ENCODE measurements around the gene DNASE1L2.
"Not testable (repeated sequence)": the region's sequence is repeated elsewhere in the genome, so short reads cannot be mapped to it uniquely, and the experiment has no call there.

Gene DNASE1L2

DNA sequence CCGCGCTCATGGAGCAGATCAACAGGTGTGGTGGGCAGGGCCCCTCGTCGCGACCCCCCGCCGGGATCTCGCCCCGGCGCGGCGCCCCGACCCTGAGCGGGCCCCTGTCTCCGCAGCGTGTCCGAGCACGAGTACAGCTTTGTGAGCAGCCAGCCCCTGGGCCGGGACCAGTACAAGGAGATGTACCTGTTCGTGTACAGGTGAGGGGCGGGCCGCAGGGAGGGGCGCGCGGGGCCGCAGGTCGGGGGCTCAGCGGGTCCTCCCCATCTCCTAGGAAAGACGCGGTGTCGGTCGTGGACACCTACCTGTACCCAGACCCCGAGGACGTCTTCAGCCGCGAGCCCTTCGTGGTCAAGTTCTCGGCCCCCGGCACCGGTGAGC lies 848 bp downstream of the DNASE1L2 start:
- H3K36me3 ChIP-seq: peaks cover 66% of the 10 kb centered on the region
- H3K9me3 ChIP-seq: no peaks in the 10 kb centered on the region
- H3K27me3 ChIP-seq: peaks cover 45% of the 10 kb centered on the region
- no peak overlapping the region for H3K4me3 ChIP-seq (ENCODE audit: low read depth in 1 of 2, low read length in 1 of 2)
- no peak overlapping the region for H3K27ac ChIP-seq
- TF ChIP-seq, protein P1, sequence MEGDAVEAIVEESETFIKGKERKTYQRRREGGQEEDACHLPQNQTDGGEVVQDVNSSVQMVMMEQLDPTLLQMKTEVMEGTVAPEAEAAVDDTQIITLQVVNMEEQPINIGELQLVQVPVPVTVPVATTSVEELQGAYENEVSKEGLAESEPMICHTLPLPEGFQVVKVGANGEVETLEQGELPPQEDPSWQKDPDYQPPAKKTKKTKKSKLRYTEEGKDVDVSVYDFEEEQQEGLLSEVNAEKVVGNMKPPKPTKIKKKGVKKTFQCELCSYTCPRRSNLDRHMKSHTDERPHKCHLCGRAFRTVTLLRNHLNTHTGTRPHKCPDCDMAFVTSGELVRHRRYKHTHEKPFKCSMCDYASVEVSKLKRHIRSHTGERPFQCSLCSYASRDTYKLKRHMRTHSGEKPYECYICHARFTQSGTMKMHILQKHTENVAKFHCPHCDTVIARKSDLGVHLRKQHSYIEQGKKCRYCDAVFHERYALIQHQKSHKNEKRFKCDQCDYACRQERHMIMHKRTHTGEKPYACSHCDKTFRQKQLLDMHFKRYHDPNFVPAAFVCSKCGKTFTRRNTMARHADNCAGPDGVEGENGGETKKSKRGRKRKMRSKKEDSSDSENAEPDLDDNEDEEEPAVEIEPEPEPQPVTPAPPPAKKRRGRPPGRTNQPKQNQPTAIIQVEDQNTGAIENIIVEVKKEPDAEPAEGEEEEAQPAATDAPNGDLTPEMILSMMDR (IDR thresholded peaks at IDR 0.05): no peak
- no peaks in the 10 kb centered on the region for H3K4me1 ChIP-seq (ENCODE audit: control insufficient read depth in 1 of 2, insufficient read depth in 1 of 2, low read depth in 1 of 2, low read length in 1 of 2)

DNA sequence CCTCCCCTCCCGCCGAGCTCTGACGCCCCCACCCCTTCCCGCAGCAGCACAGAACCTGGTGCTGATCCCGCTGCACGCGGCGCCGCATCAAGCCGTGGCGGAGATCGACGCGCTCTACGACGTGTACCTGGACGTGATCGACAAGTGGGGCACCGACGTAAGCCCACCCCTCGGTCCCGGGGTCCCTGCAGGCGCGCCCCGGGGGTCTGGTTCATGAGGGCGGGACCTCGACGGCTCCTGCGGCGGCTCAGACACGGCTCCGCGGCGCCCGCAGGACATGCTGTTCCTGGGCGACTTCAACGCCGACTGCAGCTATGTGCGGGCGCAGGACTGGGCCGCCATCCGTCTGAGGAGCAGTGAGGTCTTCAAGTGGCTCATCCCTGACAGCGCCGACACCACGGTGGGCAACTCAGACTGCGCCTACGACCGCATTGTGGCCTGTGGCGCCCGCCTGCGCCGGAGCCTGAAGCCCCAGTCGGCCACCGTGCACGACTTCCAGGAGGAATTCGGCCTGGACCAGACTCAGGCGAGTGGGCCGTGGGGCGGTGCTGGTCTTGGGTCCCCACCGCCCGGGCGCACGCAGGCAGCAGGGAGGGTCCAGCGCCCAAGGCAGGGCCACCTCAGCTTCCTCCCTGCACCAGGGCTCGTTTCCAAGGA lies 1.4 kb downstream of the DNASE1L2 start:
- peaks cover 45% of the 10 kb centered on the region for H3K27me3 ChIP-seq
- H3K9me3 ChIP-seq: no peaks in the 10 kb centered on the region
- peaks cover 66% of the 10 kb centered on the region for H3K36me3 ChIP-seq
- H3K4me3 ChIP-seq (ENCODE audit: low read depth in 1 of 2, low read length in 1 of 2): no peak overlapping the region
- H3K4me1 ChIP-seq (ENCODE audit: control insufficient read depth in 1 of 2, insufficient read depth in 1 of 2, low read depth in 1 of 2, low read length in 1 of 2): no peaks in the 10 kb centered on the region
- TF ChIP-seq, protein P1 (IDR thresholded peaks at IDR 0.05): no peak
- H3K27ac ChIP-seq: no peak overlapping the region

DNA sequence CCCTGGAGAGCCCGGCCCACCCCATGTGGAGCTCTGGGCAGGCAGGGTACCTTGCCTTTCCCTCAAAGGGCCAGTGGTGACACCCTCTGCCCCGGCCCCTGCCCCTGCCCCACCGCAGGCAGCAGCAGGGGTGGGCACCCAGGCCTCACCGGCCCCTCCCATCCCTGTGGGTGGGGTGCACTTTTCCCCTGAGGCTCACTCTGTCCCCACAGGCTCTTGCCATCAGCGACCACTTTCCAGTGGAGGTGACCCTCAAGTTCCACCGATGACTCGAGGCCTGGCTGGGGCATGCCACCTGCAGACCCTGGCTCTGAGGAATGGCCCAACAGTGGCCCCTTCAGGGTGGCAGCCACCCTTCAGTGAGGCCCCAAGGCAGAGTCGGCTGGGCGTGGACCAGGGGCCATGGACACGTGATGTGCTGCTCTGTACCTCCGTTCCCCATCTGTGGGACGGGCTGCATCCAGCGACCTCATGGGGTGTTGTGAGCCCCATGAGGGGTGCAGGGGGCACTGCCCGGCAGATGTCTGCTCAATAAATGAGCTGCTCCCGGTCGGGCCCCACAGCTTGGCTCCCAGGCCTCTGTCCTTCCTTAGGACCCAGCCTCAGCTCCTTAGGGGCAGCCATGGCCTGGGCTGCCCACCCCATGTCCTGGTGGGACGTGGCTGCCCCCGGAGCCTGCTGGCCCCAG lies 2.0 kb downstream of the DNASE1L2 start:
- peaks cover 66% of the 10 kb centered on the region for H3K36me3 ChIP-seq
- no peaks in the 10 kb centered on the region for H3K4me1 ChIP-seq (ENCODE audit: control insufficient read depth in 1 of 2, insufficient read depth in 1 of 2, low read depth in 1 of 2, low read length in 1 of 2)
- no peak overlapping the region for H3K4me3 ChIP-seq (ENCODE audit: low read depth in 1 of 2, low read length in 1 of 2)
- TF ChIP-seq, protein P1 (IDR thresholded peaks at IDR 0.05): no peak
- H3K27ac ChIP-seq: no peak overlapping the region
- H3K27me3 ChIP-seq: peaks cover 45% of the 10 kb centered on the region
- H3K9me3 ChIP-seq: no peaks in the 10 kb centered on the region

DNA sequence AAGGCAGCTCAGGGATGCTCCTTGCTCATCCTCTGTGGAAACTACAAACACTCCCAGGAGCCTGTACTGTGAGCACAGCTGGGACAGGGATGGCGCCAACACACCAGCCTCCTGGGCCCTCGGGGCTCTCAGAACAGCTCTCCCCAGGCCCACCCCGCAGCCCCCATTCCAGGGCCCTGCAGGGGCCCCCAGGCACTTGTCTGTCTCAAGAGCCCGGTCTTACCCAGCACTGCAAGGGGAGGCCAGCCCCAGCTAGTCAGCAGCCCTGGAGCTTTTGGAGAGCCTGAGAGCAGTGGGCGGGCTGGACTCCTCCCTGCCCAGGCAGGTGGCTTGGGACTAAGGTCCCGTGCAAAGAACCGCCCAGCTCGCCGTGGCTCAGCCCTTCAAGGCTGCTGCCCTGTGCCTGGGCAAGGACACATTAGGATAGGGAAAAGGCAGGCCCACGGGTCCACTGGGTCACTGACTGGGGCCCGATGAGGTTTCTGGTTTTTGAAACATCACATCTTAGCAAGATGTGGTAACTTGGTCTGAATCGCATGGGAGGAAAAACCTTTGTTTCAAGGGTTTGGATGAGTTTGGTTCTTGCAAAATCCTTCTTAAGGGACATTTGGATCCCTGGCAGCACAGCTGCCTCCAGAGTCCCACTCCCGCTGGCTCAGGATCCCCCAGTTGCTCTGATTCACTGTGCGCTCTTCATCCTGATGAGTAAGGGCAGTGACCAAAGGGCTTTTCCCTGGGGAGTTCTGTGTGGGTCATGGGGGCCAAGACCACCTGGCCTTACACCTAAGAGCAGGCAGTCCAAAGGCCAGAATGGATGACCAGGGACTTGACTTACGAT lies 2.8 kb downstream of the DNASE1L2 start:
- peaks cover 45% of the 10 kb centered on the region for H3K27me3 ChIP-seq
- TF ChIP-seq, protein P1 (IDR thresholded peaks at IDR 0.05): no peak
- H3K4me3 ChIP-seq (ENCODE audit: low read depth in 1 of 2, low read length in 1 of 2): no peak overlapping the region
- no peak overlapping the region for H3K27ac ChIP-seq
- H3K36me3 ChIP-seq: peaks cover 63% of the 10 kb centered on the region
- no peaks in the 10 kb centered on the region for H3K9me3 ChIP-seq
- H3K4me1 ChIP-seq (ENCODE audit: control insufficient read depth in 1 of 2, insufficient read depth in 1 of 2, low read depth in 1 of 2, low read length in 1 of 2): no peaks in the 10 kb centered on the region

DNA sequence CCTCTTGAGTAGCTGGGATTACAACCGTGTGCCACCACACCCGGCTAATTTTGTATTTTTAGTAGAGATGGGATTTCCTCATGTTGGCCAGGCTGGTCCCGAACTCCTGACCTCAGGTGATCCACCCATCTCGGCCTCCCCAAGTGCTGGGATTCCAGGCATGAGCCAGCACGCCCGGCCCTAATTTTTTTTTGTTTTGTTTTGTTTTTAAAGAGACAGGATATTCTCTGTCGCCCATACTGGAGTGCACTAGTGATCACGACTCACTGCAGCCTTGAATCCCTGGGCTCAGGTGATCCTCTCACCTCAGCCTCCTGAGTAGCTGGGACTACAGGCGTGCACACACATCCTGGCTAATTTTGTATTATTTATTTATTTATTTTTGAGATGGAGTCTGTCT lies 4.1 kb downstream of the DNASE1L2 start:
- H3K4me3 ChIP-seq (ENCODE audit: low read depth in 1 of 2, low read length in 1 of 2): not testable (repeated sequence)

More for the DNA sequence above, 4.1 kb downstream of the DNASE1L2 start:
- H3K27ac ChIP-seq; H3K4me1 ChIP-seq (ENCODE audit: control insufficient read depth in 1 of 2, insufficient read depth in 1 of 2, low read depth in 1 of 2, low read length in 1 of 2); H3K9me3 ChIP-seq: not testable (repeated sequence)
- Histone ChIP-seq H3K36me3 (peaks cover 63% of the 10 kb centered on the region), H3K27me3 (peaks cover 39% of the 10 kb centered on the region)
